Hematopoietic multipotent progenitor cell treated with erythropoietin and hydrocortisone succinate and interleukin-3 and kit ligand, for 4 days (in vitro differentiated cells): Measurements from ENCODE around the gene COX19.
"Not testable (repeated sequence)": the region's sequence is repeated elsewhere in the genome, so short reads cannot be mapped to it uniquely, and the experiment has no call there.

Source experiments
- DNase-seq: peaks from one replicate; pipeline ENCODE4 v3.0.0-alpha.2; 2015

COX19 gene

GRCh38 chr7:976901-977325, 1.6 kb upstream of the COX19 start:
- DNase-seq: no peak

- DNase-seq: no peak
Observed at GRCh38 chr7:975702-976473, 539 bp upstream of the COX19 start.

- no peak for DNase-seq
Observed at GRCh38 chr7:974172-974571, 1.2 kb downstream of the COX19 start.

GRCh38 chr7:973312-973711, 2.0 kb downstream of the COX19 start:
- DNase-seq: no peak

GRCh38 chr7:972676-973309, 2.6 kb downstream of the COX19 start:
- no peak for DNase-seq

- DNase-seq: no peak
Observed at GRCh38 chr7:972110-972509, 3.2 kb downstream of the COX19 start.

- no peak for DNase-seq
Observed at GRCh38 chr7:970744-971143, 4.6 kb downstream of the COX19 start.

- no peak for DNase-seq
Observed at GRCh38 chr7:969403-969802, 5.9 kb downstream of the COX19 start.

GRCh38 chr7:968205-969105, 6.9 kb downstream of the COX19 start:
- DNase-seq: no peak

GRCh38 chr7:967361-968082, 7.8 kb downstream of the COX19 start:
- no peak for DNase-seq

GRCh38 chr7:966291-967069, 8.9 kb downstream of the COX19 start:
- DNase-seq: no peak

- peak; percentile 66 for DNase-seq
Observed at GRCh38 chr7:964401-965231, 10.7 kb downstream of the COX19 start.

GRCh38 chr7:963236-964078, 11.9 kb downstream of the COX19 start:
- DNase-seq: no peak

GRCh38 chr7:962401-963081, 12.8 kb downstream of the COX19 start:
- DNase-seq: no peak

- no peak for DNase-seq
Observed at GRCh38 chr7:961546-962400, 13.6 kb downstream of the COX19 start.

- not testable (repeated sequence) for DNase-seq
Observed at GRCh38 chr7:960972-961371, 14.4 kb downstream of the COX19 start.

GRCh38 chr7:960269-960871, 15.0 kb downstream of the COX19 start:
- no peak for DNase-seq

GRCh38 chr7:959740-960139, 15.6 kb downstream of the COX19 start:
- not testable (repeated sequence) for DNase-seq
